GM23338 (cell line): ENCODE results near the gene WWC1. TPM values are rescaled to one million over a fixed set of nuclear protein-coding genes. Genes with fewer than 3 reads are reported as not detected.

Source experiments
- ATAC-seq: fragments of 200-7000 bp; cut with Tn5 transposase; 3 replicates; pipeline ENCODE4 v1.9.1; 2020
- DNase-seq: peaks from one replicate; pipeline ENCODE4 v3.0.0-alpha.2; 2015; ENCODE audit warnings: low spot score
- H2AFZ ChIP-seq: fragments of 200-600 bp; sonication (generic); 2 replicates; pipeline ENCODE4 v1.8.0; 2016; ENCODE audit warnings: antibody characterized with exemption, mild to moderate bottlenecking, moderate library complexity
- H3F3A ChIP-seq: fragments of 200-600 bp; sonication (generic); replicated peaks from 2 replicates; pipeline ENCODE4 v1.8.0; 2017; ENCODE audit warnings: antibody characterized with exemption, mixed run types, low read depth
- H3K27ac ChIP-seq: fragments of 200-600 bp; sonication (generic); 2 replicates; pipeline ENCODE4 v1.6.1; 2016; ENCODE audit warnings: low read depth
- H3K27me3 ChIP-seq: fragments of 200-600 bp; sonication (generic); 2 replicates; pipeline ENCODE4 v1.8.0; 2016; ENCODE audit warnings: mild to moderate bottlenecking, mixed run types, moderate library complexity; ENCODE audit not compliant: insufficient read depth
- H3K36me3 ChIP-seq: fragments of 200-600 bp; sonication (generic); 2 replicates; pipeline ENCODE4 v1.8.0; 2016; ENCODE audit warnings: mild to moderate bottlenecking; ENCODE audit not compliant: insufficient read depth
- H3K4me1 ChIP-seq: fragments of 200-600 bp; sonication (generic); 2 replicates; pipeline ENCODE4 v1.8.0; 2016; ENCODE audit warnings: mild to moderate bottlenecking, moderate library complexity; ENCODE audit not compliant: insufficient read depth
- H3K4me2 ChIP-seq: fragments of 200-600 bp; sonication (generic); 2 replicates; pipeline ENCODE4 v1.7.1; 2017; ENCODE audit warnings: mixed run types
- H3K4me3 ChIP-seq: fragments of 200-600 bp; sonication (generic); 2 replicates; pipeline ENCODE4 v1.6.1; 2016; ENCODE audit warnings: mixed run types
- H3K79me2 ChIP-seq: fragments of 200-600 bp; sonication (generic); replicated peaks from 2 replicates; pipeline ENCODE4 v1.8.0; 2017; ENCODE audit warnings: mild to moderate bottlenecking; ENCODE audit not compliant: insufficient read depth
- H3K9me2 ChIP-seq: fragments of 200-600 bp; sonication (generic); 2 replicates; pipeline ENCODE4 v1.8.0; 2017; ENCODE audit not compliant: insufficient read depth
- H4K20me1 ChIP-seq: fragments of 200-600 bp; sonication (generic); replicated peaks from 2 replicates; pipeline ENCODE4 v1.8.0; 2017; ENCODE audit warnings: mild to moderate bottlenecking; ENCODE audit not compliant: insufficient read depth
- H3K27ac Mint-ChIP-seq: 2 replicates; pipeline ENCODE4 v1.8.0; 2020; ENCODE audit warnings: inconsistent platforms, mild to moderate bottlenecking, moderate library complexity, mixed read lengths
- H3K27me3 Mint-ChIP-seq: 3 replicates; pipeline ENCODE4 v1.8.0; 2022; ENCODE audit warnings: low read depth, mild to moderate bottlenecking, moderate library complexity, mixed read lengths, inconsistent platforms; ENCODE audit not compliant: insufficient read depth, poor library complexity
- H3K36me3 Mint-ChIP-seq: 3 replicates; pipeline ENCODE4 v1.8.0; 2021; ENCODE audit warnings: low read depth, mild to moderate bottlenecking, inconsistent platforms, moderate library complexity, mixed read lengths
- H3K4me1 Mint-ChIP-seq: 3 replicates; pipeline ENCODE4 v1.8.0; 2020; ENCODE audit warnings: mild to moderate bottlenecking, inconsistent platforms, mixed read lengths
- H3K4me3 Mint-ChIP-seq: 3 replicates; pipeline ENCODE4 v1.8.0; 2021; ENCODE audit warnings: moderate library complexity, mild to moderate bottlenecking, inconsistent platforms, mixed read lengths
- H3K9me3 Mint-ChIP-seq: 3 replicates; pipeline ENCODE4 v1.8.0; 2020; ENCODE audit warnings: moderate library complexity, mild to moderate bottlenecking, inconsistent platforms, mixed read lengths
- CREB1 ChIP-seq: fragments of 250-450 bp; sonication (Bioruptor Pico); IDR thresholded peaks from 2 replicates; pipeline ENCODE4 v1.5.0; 2020; ENCODE audit warnings: low read depth, mild to moderate bottlenecking, moderate library complexity
- EZH2 ChIP-seq: fragments of 200-600 bp; sonication (generic); IDR thresholded peaks from one replicate; pipeline ENCODE4 v1.8.0; 2017; ENCODE audit warnings: antibody characterized with exemption, mild to moderate bottlenecking, low read depth; ENCODE audit not compliant: unreplicated experiment
- EZH2phosphoT487 ChIP-seq: fragments of 200-600 bp; sonication (generic); IDR thresholded peaks from one replicate; pipeline ENCODE4 v1.8.1; 2018; ENCODE audit warnings: antibody characterized with exemption; ENCODE audit not compliant: unreplicated experiment
- REST ChIP-seq: IDR thresholded peaks from one replicate; pipeline ENCODE4 v1.6.1; 2018; ENCODE audit warnings: antibody characterized with exemption; ENCODE audit not compliant: unreplicated experiment
- ZNF114 ChIP-seq: fragments of 250-450 bp; sonication (Bioruptor Pico); IDR thresholded peaks from 2 replicates; pipeline ENCODE4 v1.5.0; 2020; ENCODE audit warnings: mild to moderate bottlenecking, moderate library complexity
- ZNF331 ChIP-seq: fragments of 250-450 bp; sonication (Bioruptor Pico); IDR thresholded peaks from 2 replicates; pipeline ENCODE4 v1.5.0; 2020; ENCODE audit warnings: low read depth, mild to moderate bottlenecking, moderate library complexity
- polyA plus RNA-seq: library from polyadenylated mRNA; unstranded; fragments of >200 nt; fragmentation: Nextera tagmentation; extraction: Ambion mirVana; gene quantifications from 2 replicates; pipeline ENCODE4 v1.2.1, GENCODE V29; 2016
- total RNA-seq: library from RNA; depleted of rRNA; stranded (reverse); fragments of >200 nt; shearing (Covaris generic); gene quantifications from 2 replicates; pipeline ENCODE4 v1.2.3, GENCODE V29; 2014
- TF ChIP-seq, protein P1 (sequence below): fragments of 250-450 bp; sonication (Bioruptor Pico); IDR thresholded peaks from 2 replicates; pipeline ENCODE4 v1.5.0; 2020; ENCODE audit warnings: mild to moderate bottlenecking, moderate library complexity

The WWC1 gene
- total and polyA plus RNA-seq, 2 experiments from 2014 or later = 25.4 to 27.8 TPM

DNA sequence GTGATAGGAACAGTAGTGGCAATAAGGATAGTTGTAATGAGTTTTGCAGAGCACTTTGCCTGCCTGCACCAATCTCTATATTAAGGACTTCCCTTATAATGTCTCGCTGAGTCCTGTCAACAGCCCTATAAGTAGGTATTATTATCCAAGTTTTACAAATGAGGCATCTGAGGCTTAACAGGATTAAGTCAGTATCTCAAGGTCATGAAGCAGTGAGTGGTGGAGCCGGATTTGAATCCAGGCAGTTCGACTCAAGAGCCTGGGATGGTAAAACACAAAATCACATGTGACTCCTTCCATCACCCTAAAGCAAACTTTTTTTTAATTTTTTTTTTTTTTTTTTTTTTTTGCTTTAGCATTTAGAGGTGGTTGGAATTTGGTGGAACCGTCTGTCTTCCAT, 135.8 kb downstream of the WWC1 start:
- peaks cover 5% of the 10 kb centered on the region; the same call in 1 of the 2 replicates for H3K36me3 ChIP-seq
- no peaks in the 10 kb centered on the region for H3F3A ChIP-seq
- DNase-seq = no peak
- H3K9me3 Mint-ChIP-seq = no peaks in the 10 kb centered on the region; the same call in 2 of the 3 replicates
- no peaks in the 10 kb centered on the region for H4K20me1 ChIP-seq
- H3K9me2 ChIP-seq = no peaks in the 10 kb centered on the region
- H3K4me2 ChIP-seq = no peak overlapping the region
- peaks cover 39% of the 10 kb centered on the region for H3K36me3 Mint-ChIP-seq
- no peak for ATAC-seq
- H3K27me3 Mint-ChIP-seq = no peaks in the 10 kb centered on the region
- no peaks in the 10 kb centered on the region for H3K79me2 ChIP-seq
- H3K4me3 ChIP-seq = no peak overlapping the region
- no peak overlapping the region for H3K4me3 Mint-ChIP-seq
- H3K4me1 Mint-ChIP-seq = no peaks in the 10 kb centered on the region
- no peak overlapping the region for H3K27ac ChIP-seq
- H3K27me3 ChIP-seq = no peaks in the 10 kb centered on the region
- TF ChIP-seq ZNF114 (no peak), CREB1 (CRISPR knock-in tag) (no peak), EZH2 (no peak), ZNF331 (CRISPR knock-in tag) (no peak), EZH2phosphoT487 (no peak), REST (no peak)
- TF ChIP-seq, protein P1, sequence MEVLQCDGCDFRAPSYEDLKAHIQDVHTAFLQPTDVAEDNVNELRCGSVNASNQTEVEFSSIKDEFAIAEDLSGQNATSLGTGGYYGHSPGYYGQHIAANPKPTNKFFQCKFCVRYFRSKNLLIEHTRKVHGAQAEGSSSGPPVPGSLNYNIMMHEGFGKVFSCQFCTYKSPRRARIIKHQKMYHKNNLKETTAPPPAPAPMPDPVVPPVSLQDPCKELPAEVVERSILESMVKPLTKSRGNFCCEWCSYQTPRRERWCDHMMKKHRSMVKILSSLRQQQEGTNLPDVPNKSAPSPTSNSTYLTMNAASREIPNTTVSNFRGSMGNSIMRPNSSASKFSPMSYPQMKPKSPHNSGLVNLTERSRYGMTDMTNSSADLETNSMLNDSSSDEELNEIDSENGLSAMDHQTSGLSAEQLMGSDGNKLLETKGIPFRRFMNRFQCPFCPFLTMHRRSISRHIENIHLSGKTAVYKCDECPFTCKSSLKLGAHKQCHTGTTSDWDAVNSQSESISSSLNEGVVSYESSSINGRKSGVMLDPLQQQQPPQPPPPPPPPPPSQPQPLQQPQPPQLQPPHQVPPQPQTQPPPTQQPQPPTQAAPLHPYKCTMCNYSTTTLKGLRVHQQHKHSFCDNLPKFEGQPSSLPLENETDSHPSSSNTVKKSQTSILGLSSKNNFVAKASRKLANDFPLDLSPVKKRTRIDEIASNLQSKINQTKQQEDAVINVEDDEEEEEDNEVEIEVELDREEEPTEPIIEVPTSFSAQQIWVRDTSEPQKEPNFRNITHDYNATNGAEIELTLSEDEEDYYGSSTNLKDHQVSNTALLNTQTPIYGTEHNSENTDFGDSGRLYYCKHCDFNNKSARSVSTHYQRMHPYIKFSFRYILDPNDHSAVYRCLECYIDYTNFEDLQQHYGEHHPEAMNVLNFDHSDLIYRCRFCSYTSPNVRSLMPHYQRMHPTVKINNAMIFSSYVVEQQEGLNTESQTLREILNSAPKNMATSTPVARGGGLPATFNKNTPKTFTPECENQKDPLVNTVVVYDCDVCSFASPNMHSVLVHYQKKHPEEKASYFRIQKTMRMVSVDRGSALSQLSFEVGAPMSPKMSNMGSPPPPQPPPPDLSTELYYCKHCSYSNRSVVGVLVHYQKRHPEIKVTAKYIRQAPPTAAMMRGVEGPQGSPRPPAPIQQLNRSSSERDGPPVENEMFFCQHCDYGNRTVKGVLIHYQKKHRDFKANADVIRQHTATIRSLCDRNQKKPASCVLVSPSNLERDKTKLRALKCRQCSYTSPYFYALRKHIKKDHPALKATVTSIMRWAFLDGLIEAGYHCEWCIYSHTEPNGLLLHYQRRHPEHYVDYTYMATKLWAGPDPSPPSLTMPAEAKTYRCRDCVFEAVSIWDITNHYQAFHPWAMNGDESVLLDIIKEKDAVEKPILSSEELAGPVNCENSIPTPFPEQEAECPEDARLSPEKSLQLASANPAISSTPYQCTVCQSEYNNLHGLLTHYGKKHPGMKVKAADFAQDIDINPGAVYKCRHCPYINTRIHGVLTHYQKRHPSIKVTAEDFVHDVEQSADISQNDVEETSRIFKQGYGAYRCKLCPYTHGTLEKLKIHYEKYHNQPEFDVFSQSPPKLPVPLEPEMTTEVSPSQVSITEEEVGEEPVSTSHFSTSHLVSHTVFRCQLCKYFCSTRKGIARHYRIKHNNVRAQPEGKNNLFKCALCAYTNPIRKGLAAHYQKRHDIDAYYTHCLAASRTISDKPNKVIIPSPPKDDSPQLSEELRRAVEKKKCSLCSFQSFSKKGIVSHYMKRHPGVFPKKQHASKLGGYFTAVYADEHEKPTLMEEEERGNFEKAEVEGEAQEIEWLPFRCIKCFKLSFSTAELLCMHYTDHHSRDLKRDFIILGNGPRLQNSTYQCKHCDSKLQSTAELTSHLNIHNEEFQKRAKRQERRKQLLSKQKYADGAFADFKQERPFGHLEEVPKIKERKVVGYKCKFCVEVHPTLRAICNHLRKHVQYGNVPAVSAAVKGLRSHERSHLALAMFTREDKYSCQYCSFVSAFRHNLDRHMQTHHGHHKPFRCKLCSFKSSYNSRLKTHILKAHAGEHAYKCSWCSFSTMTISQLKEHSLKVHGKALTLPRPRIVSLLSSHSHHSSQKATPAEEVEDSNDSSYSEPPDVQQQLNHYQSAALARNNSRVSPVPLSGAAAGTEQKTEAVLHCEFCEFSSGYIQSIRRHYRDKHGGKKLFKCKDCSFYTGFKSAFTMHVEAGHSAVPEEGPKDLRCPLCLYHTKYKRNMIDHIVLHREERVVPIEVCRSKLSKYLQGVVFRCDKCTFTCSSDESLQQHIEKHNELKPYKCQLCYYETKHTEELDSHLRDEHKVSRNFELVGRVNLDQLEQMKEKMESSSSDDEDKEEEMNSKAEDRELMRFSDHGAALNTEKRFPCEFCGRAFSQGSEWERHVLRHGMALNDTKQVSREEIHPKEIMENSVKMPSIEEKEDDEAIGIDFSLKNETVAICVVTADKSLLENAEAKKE (CRISPR knock-in tag) = no peak
- H3K4me1 ChIP-seq = no peaks in the 10 kb centered on the region
- no peak overlapping the region for H2AFZ ChIP-seq
- no peak overlapping the region for H3K27ac Mint-ChIP-seq
